HG02943 (cell line): Measurements from ENCODE around the gene FGG.
"Not testable (repeated sequence)": the region's sequence is repeated elsewhere in the genome, so short reads cannot be mapped to it uniquely, and the experiment has no call there.

Experiments used
- ATAC-seq: cut with Tn5 transposase; IDR thresholded peaks from one replicate; pipeline ENCODE4 v1.9.1; 2021; ENCODE audit warnings: mild to moderate bottlenecking, low read depth, moderate library complexity; ENCODE audit not compliant: unreplicated experiment

FGG gene

DNA sequence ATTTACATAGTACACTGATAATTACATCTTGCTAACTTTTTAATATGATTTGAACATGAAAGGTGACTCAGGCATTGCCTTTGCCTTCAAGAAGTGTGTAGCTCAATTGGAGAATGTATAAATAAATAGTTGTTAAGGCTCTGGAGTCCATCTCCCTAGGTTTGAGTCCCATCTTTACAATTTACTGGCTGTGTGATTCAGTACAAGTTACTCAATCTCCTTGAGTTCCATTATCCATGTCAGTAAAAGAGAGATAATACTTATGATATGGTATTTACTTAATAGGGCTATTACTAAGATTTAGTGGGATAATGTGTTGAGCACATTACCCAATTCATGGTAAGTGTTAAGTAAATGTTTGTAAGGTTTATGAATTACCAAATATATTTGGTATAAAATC, 1.9 kb upstream of the FGG start:
- no peak for ATAC-seq

DNA sequence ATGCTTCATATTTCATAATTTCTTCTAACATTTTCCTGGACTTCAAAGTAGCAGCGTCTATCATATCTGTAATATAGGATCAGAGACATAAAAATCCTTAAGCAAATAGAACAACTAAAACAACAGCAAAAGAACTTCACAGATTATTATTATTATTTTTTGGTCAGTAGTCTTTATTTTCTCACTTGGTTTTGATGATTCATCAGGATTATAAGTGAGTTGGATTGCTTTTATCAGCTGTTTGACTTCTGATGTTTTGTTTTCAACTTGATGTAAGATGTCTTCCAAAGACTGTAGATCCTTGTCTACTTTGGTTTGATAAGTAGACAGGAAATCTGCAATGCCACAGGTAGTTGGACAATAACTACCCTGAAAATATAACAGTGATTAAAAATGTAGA, 623 bp downstream of the FGG start:
- no peak for ATAC-seq

GRCh38 chr4:154610582-154610981, 1.9 kb downstream of the FGG start:
- no peak for ATAC-seq

DNA sequence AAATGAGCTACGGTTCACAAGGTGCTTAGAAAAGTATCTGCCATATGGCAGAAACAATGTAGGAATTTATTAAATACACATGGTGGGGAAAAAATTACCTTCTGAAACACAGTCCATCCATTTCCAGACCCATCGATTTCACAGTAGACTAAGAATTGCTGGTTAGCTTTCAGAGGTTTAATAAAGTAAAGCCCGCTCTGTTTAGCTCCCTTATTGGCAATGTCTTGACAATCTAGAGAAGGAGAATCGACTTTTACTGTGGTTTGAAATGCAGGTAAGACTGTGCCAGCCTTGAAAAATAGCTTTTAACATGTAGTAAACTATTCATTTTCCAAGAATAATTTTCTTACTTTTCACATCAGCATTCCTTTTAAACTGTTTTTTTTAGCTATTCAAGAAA, 2.9 kb downstream of the FGG start:
- ATAC-seq: no peak

DNA sequence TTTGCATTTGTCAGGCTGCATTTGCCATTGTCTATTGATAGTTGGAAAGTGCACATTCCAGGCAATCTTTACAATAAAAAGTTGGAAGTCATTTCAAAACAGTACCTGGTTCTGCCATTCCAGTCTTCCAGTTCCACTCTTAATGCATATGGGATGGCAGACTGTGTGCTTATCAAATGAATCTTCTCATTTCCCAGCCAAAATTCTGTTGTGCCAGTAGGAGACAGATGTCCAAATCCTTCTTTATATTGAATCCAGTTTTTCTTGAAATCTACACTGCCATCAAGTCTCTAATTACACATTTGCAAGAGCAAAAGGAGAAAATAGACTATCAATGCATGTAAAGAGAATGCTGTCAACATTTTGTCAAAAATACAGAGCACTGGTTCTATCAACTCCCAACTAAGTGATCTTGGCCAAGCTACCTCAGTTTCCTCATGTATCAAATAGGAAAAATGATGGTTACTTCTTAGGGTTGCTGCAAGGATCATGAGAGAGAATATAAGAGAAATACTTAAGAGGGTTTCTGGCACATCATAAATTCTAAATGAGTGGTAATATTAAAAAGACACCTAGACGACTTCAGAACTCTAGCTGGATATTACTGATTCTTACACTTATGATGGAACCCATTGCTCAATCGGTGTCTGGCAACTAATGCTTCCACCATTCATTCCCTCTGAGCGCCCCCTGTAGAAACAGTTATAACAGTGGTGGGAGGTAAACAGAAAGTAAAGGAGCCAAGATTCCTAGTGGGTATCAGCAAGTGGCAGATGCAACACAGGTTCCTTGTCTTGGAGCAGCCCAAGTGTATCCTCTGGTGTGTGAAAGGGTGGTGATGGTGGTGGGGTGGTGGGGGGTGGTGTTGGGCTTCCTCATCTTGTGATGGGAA, 3.8 kb downstream of the FGG start:
- no peak for ATAC-seq

- no peak for ATAC-seq
Observed at GRCh38 chr4:154606728-154607723, 5.4 kb downstream of the FGG start.

DNA sequence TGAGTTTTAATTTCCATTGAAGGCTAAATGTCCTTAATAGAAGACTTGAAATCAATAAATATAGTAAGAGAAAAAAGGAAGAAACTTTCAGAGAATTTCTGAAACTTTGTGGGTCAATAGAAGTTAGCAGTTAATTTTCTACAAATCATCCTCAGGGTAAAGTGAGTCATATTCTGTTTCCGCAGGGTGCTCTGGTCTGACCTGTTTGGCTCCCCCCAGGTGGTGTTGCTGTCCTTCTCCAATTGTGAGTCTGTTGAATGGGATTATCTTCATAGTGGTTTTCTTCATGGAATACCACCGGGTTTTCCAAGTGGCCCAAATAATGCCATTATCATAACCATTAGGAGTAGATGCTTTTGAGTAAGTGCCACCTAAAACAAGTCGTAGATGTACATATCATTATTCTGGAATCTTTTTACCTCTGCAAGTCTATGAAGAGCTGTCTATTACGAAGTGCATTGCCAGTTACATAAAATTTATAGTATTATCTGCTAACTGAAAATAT, 7.7 kb downstream of the FGG start:
- no peak for ATAC-seq

DNA sequence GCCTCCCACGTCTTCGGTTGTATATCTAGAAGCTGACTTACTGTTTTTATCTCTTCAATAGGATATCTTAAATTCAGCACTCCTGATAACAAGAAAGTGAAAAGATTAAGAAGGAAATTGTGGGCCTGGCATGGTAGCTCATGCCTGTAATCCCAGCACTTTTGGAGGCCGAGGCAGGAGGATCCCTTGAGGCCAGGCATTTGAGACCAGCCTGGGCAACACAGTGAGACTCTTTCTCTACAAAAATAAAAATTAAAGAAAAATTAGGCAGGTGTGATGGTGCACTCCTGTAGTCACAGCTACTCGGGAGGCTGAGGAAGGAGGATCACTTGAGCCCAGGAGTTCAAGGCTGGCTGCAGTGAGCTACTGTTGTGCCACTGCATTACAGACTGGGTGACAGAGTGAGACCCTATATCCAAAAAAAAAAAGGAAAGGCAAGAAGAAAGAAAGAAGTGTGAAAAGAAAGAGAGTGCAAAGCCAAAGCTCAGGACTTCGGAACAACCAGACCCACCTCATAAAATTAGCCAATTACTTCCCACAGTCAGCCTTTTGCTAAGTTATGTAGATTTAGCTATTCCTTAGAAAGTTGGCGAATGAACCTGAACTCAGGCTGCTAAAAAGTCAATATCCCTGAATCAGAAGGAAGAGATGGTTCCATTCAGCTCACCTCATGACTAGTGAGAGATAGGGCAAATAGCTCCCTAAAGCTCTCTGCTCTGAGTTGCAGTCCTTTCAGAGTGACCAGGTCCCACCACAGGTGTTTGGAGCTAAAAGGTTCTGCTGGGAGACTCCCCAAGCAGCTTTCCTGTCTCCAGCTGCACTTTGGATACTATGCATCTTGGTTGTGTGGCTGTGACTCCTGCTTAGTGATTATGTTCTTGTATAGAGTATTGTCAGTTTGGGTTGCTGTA, 9.2 kb downstream of the FGG start:
- no peak for ATAC-seq

- no peak for ATAC-seq
Observed at GRCh38 chr4:154602404-154603020, 9.9 kb downstream of the FGG start.

GRCh38 chr4:154597798-154598774, 14.4 kb downstream of the FGG start:
- ATAC-seq: no peak

- not testable (repeated sequence) for ATAC-seq
Observed at GRCh38 chr4:154597281-154597680, 15.2 kb downstream of the FGG start.

DNA sequence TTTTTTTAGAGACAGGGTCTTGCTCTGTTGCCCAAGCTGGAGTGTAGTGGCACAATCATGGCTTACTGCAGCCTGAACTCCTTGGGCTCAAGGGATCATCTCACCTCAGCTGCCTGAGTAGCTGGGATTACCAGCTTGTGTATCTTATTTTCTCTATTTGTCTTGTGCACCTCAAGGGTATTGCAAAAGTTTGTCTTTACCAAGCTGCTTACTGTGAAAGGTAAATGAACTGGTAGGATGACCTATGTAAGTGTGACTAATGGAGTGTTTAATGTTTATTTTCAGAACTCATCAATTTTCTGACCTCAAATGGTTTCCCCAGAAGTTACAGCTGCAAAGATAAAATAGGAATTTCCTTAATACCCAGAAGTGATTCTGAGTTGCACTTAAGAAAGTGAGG, 16.6 kb downstream of the FGG start:
- no peak for ATAC-seq

DNA sequence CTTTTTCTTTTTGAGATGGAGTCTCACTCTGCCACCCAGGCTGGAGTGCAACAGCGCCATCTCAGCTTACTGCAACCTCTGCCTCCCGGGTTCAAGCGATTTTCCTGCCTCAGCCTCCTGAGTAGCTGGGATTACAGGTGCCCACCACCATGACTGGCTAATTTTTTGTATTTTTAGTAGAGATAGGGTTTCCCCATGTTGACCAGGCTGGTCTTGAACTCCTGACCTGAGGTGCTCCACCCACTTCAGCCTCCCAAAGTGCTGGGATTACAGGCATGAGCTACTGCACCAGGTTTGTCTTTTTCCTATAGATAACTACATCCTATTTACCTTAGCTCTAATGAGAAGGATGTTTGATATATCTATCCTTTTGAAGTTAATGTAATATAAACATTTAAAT, 18.1 kb downstream of the FGG start:
- not testable (repeated sequence) for ATAC-seq

GRCh38 chr4:154593868-154594267, 18.6 kb downstream of the FGG start:
- no peak for ATAC-seq

DNA sequence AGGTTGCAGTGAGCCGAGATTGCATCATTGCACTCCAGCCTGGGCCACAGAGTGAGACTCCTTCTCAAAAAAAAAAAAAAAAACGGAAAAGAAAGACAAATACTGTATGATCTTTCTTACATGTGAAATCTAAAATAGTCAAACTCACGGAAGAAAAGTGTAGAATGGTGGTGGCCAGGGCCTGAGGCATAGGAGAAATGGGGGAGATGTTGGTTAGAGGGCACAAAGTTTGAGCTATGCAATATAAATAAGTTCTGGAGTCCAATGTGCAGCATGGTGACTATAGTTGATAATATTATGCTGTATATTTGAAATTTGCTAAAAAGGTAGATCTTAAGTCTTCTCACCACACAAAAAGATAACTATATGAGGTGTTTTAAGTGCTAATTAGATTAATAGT, 20.6 kb downstream of the FGG start:
- ATAC-seq: no peak

DNA sequence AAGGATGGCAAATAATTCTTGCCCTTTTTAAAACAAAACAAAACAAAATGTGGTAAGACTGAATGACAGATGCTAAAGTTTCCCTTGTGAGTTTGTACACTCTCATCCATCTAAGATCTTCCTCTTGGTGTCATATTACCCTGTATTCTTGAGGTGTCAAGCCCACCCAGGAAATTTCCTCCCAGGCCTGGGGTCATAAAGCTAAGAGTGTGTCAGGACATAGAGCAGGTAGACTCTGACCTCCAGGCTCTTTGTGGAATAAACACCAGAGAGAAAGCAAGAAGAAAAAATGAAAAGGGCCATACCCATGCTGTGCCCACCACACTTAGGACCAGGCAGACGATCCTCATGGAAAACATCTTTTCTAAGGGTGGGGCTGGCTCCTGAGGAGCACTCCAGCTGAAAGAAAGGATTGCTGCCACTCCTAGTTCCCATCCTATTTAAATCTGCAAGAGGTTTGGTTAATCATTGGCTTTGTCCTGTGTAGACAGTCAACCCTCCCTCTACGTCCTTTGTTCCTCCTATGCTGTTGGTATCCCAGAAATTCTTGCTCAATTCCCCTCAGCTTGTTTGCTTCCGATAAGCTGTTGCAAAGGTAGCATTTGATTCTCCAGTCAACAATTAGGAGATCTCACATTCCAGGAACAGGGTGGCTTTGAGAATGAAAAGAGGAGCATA, 22.0 kb downstream of the FGG start, which contains the start of gene FGA:
TSS of gene FGA (minus strand) at position 414 of the 678 bp plus-strand sequence. CDS start at position 359, 55 bp downstream.
- ATAC-seq: no peak

DNA sequence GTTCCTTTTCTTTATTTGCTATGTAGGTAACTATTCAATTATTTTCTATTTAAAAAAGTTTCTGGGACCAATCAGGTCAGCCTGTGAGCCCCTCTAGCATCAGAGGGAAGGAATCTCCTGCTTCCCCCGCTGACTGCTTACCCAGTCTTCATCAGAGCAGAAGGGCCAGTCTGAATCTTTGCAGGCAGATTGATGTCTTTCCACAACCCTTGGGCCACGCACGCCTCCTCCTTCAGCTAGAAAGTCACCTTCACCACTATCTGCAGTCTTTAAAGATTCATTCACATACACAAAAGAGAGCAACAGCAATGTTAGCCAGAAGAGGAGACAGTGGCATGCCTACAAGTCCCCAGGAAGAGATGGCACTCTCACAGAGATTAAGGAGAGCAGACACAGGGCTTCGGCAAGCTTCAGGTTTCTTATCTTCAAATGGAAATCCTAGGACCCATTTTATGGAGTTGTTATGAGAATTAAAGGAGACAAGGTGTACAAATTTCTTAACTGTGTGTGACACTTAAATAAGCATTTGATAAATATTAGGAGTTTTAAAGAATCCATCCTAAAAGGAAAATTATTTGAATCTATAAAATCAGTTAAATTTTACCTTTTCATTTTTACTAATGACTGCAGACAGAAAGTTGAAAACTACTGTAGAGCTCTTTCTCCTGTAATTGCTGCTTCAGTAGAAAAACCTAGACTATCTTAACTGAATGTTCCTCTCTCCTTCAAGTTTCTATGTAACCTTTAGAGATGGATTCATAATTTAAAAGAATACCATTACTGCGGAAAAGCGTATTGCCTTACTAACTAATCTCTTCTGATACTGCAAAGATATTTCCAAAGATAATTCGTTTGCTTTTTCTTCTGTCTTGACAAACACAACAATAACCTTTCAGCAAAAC, 22.9 kb downstream of the FGG start:
- no peak for ATAC-seq
